Measurements from ENCODE around the gene APLNR. TPM values are rescaled to one million over a fixed set of nuclear protein-coding genes. Genes with fewer than 3 reads are reported as not detected.

Gene APLNR
- polyA plus RNA-seq, 3 donors = not detected

DNA sequence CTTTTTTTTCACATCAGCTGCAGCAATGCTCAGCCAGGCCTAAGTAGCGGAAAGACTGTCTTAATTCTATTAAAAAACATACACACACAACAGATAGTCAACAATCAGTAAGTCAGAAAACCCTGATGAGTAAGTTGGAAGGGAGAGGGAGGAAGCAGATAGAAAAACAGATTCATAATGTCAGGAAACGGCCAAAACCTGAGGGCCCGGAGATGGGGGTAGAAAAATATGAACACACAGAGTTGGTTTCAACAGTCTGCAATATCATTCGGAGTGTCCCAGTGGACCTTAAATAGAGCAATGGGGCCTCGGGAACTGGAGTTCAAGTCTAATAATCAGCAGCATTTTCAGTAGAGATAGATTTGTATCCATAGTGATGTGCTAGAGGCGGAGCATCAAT lies 40.5 kb downstream of the APLNR start:
- H3K4me1 ChIP-seq (ENCODE audit: control insufficient read depth in 1 of 2, insufficient read depth in 2 of 2, low read length in 2 of 2) = no peaks in the 10 kb centered on the region
- H3K36me3 Mint-ChIP-seq = no peaks in the 10 kb centered on the region
- no peak overlapping the region for H2AFZ ChIP-seq (ENCODE audit: insufficient read depth, low read depth, low read length, poor library complexity, severe bottlenecking)
- peaks cover 0 to 4% (median 2%) of the 10 kb centered on the region in 7 donors for H3K9me3 Mint-ChIP-seq
- no peaks in the 10 kb centered on the region for H4K20me1 ChIP-seq (ENCODE audit: insufficient read depth, low read length)
- peaks cover under 1 to 4% of the 10 kb centered on the region in 2 donors for H3K27me3 ChIP-seq (ENCODE audit: control insufficient read depth in 2 of 2, insufficient read depth in 2 of 2, low read length in 2 of 2)
- H3K9me3 ChIP-seq (replicated peaks in 1 of 2; ENCODE audit: control insufficient read depth in 1 of 2, insufficient read depth in 1 of 2, low read length in 2 of 2) = no peaks in the 10 kb centered on the region
- no peak overlapping the region for H3K27ac ChIP-seq (ENCODE audit: low read depth in 1 of 2, low read length in 2 of 2)
- no peaks in the 10 kb centered on the region for H3K4me1 Mint-ChIP-seq
- TF ChIP-seq CTCF (IDR thresholded peaks at IDR 0.05) = no peak
- H3K4me2 ChIP-seq (replicated peaks; ENCODE audit: extremely low read depth, low read length, poor library complexity, severe bottlenecking) = no peak overlapping the region
- no peak overlapping the region for H3K9ac ChIP-seq (ENCODE audit: insufficient read depth, low read length, poor library complexity, severe bottlenecking)
- no peak overlapping the region for H3K27ac Mint-ChIP-seq
- H3K27me3 Mint-ChIP-seq (ENCODE audit: low read depth in 3 of 3) = peaks cover 6 to 23% (median 9%) of the 10 kb centered on the region in 3 donors
- H3K79me2 ChIP-seq (ENCODE audit: insufficient read depth, low read length) = no peaks in the 10 kb centered on the region
- H3K4me3 ChIP-seq (replicated peaks in 1 of 3; ENCODE audit: low read depth in 2 of 3, low read length in 3 of 3) = no peak overlapping the region
- no peak overlapping the region for H3K4me3 Mint-ChIP-seq
- intact Hi-C loops (cut with micrococcal nuclease) = no loop called here
- DNase-seq = no peak
- no peaks in the 10 kb centered on the region for H3K36me3 ChIP-seq (replicated peaks in 1 of 2; ENCODE audit: control insufficient read depth in 1 of 2, insufficient read depth in 2 of 2, low read length in 2 of 2)
- 71% methylated on average over 4 of the region's 6 CpGs for WGBS (ENCODE audit: insufficient coverage)

GRCh38 chr11:57192316-57192715 lies 44.7 kb downstream of the APLNR start:
- H3K79me2 ChIP-seq (ENCODE audit: insufficient read depth, low read length) = no peaks in the 10 kb centered on the region
- intact Hi-C loops (cut with micrococcal nuclease) = no loop called here
- H4K20me1 ChIP-seq (ENCODE audit: insufficient read depth, low read length) = no peaks in the 10 kb centered on the region
- no peak overlapping the region for H3K27ac ChIP-seq (ENCODE audit: low read depth in 1 of 2, low read length in 2 of 2)
- no peak for DNase-seq
- H3K4me1 Mint-ChIP-seq = no peaks in the 10 kb centered on the region
- no peak overlapping the region for H3K9ac ChIP-seq (ENCODE audit: insufficient read depth, low read length, poor library complexity, severe bottlenecking)
- no peak overlapping the region for H3K4me3 Mint-ChIP-seq
- H3K9me3 Mint-ChIP-seq = peaks cover 0 to 5% (median 2%) of the 10 kb centered on the region in 7 donors
- H3K36me3 Mint-ChIP-seq = no peaks in the 10 kb centered on the region
- H3K9me3 ChIP-seq (replicated peaks in 1 of 2; ENCODE audit: control insufficient read depth in 1 of 2, insufficient read depth in 1 of 2, low read length in 2 of 2) = no peaks in the 10 kb centered on the region
- no peak overlapping the region for H3K4me3 ChIP-seq (replicated peaks in 1 of 3; ENCODE audit: low read depth in 2 of 3, low read length in 3 of 3)
- peaks cover 2 to 4% of the 10 kb centered on the region in 2 donors for H3K27me3 ChIP-seq (ENCODE audit: control insufficient read depth in 2 of 2, insufficient read depth in 2 of 2, low read length in 2 of 2)
- H3K27ac Mint-ChIP-seq = no peak overlapping the region
- H3K27me3 Mint-ChIP-seq (ENCODE audit: low read depth in 3 of 3) = peaks cover 5 to 14% (median 10%) of the 10 kb centered on the region in 3 donors
- H3K4me2 ChIP-seq (replicated peaks; ENCODE audit: extremely low read depth, low read length, poor library complexity, severe bottlenecking) = no peak overlapping the region
- H2AFZ ChIP-seq (ENCODE audit: insufficient read depth, low read depth, low read length, poor library complexity, severe bottlenecking) = no peak overlapping the region
- TF ChIP-seq CTCF (IDR thresholded peaks at IDR 0.05) = no peak
- H3K4me1 ChIP-seq (ENCODE audit: control insufficient read depth in 1 of 2, insufficient read depth in 2 of 2, low read length in 2 of 2) = no peaks in the 10 kb centered on the region
- no CpG with 5 or more reads among the region's 1 CpG for WGBS (ENCODE audit: insufficient coverage)
- no peaks in the 10 kb centered on the region for H3K36me3 ChIP-seq (replicated peaks in 1 of 2; ENCODE audit: control insufficient read depth in 1 of 2, insufficient read depth in 2 of 2, low read length in 2 of 2)
